ENCODE measurements around the gene SMYD4. TPM values are rescaled to one million over a fixed set of nuclear protein-coding genes. Genes with fewer than 3 reads are reported as not detected.
"Not testable (repeated sequence)": the region's sequence is repeated elsewhere in the genome, so short reads cannot be mapped to it uniquely, and the experiment has no call there.

The SMYD4 gene
- total RNA-seq, 1 donor from 2014 or later, result 8.6 TPM

- DNase-seq (peak; percentile 75), ATAC-seq (ENCODE audit: poor library complexity) (no peak)
- intact Hi-C loops (cut with DNase I), result no loop called here
Measured at GRCh38 chr17:1766382-1767135, 63.1 kb downstream of the SMYD4 start.

- intact Hi-C loops (cut with DNase I), result no loop called here
- ATAC-seq (ENCODE audit: poor library complexity), result no peak
Measured at GRCh38 chr17:1765576-1765975, 64.1 kb downstream of the SMYD4 start.

GRCh38 chr17:1764705-1765104, 65.0 kb downstream of the SMYD4 start:
- DNase-seq; intact Hi-C loops (cut with DNase I); ATAC-seq (ENCODE audit: poor library complexity): not testable (repeated sequence)

More at GRCh38 chr17:1765576-1765975, 64.1 kb downstream of the SMYD4 start:
- no peak for DNase-seq

- intact Hi-C loops (cut with DNase I), result no loop called here
- DNase-seq (peak; percentile 87), ATAC-seq (ENCODE audit: poor library complexity) (peak; percentile 71)
Measured at GRCh38 chr17:1764284-1764683, 65.4 kb downstream of the SMYD4 start.

- intact Hi-C loops (cut with DNase I), result no loop called here
Measured at GRCh38 chr17:1762901-1763898, 66.5 kb downstream of the SMYD4 start.

GRCh38 chr17:1762233-1762900, 67.3 kb downstream of the SMYD4 start:
- DNase-seq (peak; percentile 70), ATAC-seq (ENCODE audit: poor library complexity) (peak; percentile 48)
- intact Hi-C loops (cut with DNase I), result no loop called here

More at GRCh38 chr17:1762901-1763898, 66.5 kb downstream of the SMYD4 start:
- ATAC-seq (ENCODE audit: poor library complexity), result peak; percentile 70
- peak; percentile 67 for DNase-seq

- no peak for ATAC-seq (ENCODE audit: poor library complexity)
- DNase-seq, result no peak
- intact Hi-C loops (cut with DNase I), result no loop called here
Measured at GRCh38 chr17:1759529-1759928, 70.2 kb downstream of the SMYD4 start.

- DNase-seq (no peak), ATAC-seq (ENCODE audit: poor library complexity) (peak; percentile 3)
- intact Hi-C loops (cut with DNase I), result no loop called here
Measured at GRCh38 chr17:1758807-1759206, 70.9 kb downstream of the SMYD4 start.

- no peak for ATAC-seq (ENCODE audit: poor library complexity)
- DNase-seq, result no peak
- intact Hi-C loops (cut with DNase I), result no loop called here
Measured at GRCh38 chr17:1755827-1756262, 73.9 kb downstream of the SMYD4 start.

- DNase-seq, result no peak
- ATAC-seq (ENCODE audit: poor library complexity), result no peak
- intact Hi-C loops (cut with DNase I), result no loop called here
Measured at GRCh38 chr17:1755252-1755826, 74.4 kb downstream of the SMYD4 start.

- intact Hi-C loops (cut with DNase I), result no loop called here
- DNase-seq, result no peak
- ATAC-seq (ENCODE audit: poor library complexity), result no peak
Measured at GRCh38 chr17:1754430-1755112, 75.1 kb downstream of the SMYD4 start.

GRCh38 chr17:1753767-1754429, 75.8 kb downstream of the SMYD4 start:
- intact Hi-C loops (cut with DNase I), result no loop called here
- DNase-seq (no peak), ATAC-seq (ENCODE audit: poor library complexity) (no peak)

- ATAC-seq (ENCODE audit: poor library complexity) (peak; percentile 67), DNase-seq (no peak)
- intact Hi-C loops (cut with DNase I), result no loop called here
Measured at GRCh38 chr17:1752425-1753262, 77.1 kb downstream of the SMYD4 start.

GRCh38 chr17:1750628-1751027, 79.1 kb downstream of the SMYD4 start:
- intact Hi-C loops (cut with DNase I), result no loop called here
- no peak for DNase-seq
- no peak for ATAC-seq (ENCODE audit: poor library complexity)

- intact Hi-C loops (cut with DNase I), result no loop called here
- peak; percentile 66 for DNase-seq
- peak; percentile 59 for ATAC-seq (ENCODE audit: poor library complexity)
Measured at GRCh38 chr17:1746975-1747543, 82.6 kb downstream of the SMYD4 start.

GRCh38 chr17:1745513-1746020, 84.1 kb downstream of the SMYD4 start:
- DNase-seq (no peak), ATAC-seq (ENCODE audit: poor library complexity) (no peak)
- intact Hi-C loops (cut with DNase I), result no loop called here

Measured in Right ventricle myocardium superior (tissue), 1 donor.